Bone marrow (tissue), 2 donors: ENCODE data around the gene BUD13.

Experiments
- DNase-seq, 2 donors: peaks; one replicate each; lab custom pipeline; 2025; lab: John Stamatoyannopoulos, UW

Gene BUD13

DNA sequence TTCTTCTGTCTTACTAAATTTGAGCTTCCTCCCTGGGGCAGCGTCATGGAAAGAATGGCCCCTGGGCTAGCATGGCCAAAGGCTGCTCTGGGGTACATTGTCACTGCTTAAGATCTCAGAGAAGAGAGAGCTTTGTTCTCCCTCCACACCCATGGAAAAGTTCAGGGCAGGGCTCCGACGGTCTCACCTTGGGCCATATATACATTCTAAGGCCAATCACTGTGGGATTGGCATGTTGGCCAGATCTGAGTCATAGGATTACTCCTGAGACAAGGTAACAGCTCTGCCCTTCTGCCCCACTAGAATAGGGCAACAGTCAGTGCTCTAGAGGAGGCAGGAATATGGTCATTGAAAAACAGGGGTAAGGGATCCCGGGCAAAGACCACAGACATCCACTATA, 56.2 kb downstream of the BUD13 start:
- DNase-seq: no peak

GRCh38 chr11:116715383-116715782, 57.4 kb downstream of the BUD13 start:
- no peak for DNase-seq

GRCh38 chr11:116714902-116715301, 57.9 kb downstream of the BUD13 start:
- DNase-seq: no peak

DNA sequence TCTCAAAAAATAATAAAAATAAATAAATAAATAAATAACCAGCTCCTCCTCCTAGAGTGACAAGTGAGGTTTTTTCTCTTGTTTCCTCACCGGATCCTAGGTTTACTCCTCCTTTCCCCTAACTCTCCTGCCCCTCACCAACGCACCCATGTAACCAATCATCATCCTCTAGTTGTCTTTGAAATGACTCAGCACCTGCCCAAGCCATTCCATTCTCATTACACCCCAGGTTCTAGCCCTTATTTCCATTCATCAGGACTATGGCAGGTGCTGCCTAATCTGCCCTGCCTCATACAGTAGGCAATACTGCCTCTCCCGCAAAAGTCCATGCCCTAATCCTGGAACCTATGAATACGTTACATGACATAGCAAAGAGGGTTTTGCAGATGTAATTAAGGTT, 60.4 kb downstream of the BUD13 start:
- DNase-seq: no peak

GRCh38 chr11:116710762-116711161, 62.0 kb downstream of the BUD13 start:
- no peak for DNase-seq

DNA sequence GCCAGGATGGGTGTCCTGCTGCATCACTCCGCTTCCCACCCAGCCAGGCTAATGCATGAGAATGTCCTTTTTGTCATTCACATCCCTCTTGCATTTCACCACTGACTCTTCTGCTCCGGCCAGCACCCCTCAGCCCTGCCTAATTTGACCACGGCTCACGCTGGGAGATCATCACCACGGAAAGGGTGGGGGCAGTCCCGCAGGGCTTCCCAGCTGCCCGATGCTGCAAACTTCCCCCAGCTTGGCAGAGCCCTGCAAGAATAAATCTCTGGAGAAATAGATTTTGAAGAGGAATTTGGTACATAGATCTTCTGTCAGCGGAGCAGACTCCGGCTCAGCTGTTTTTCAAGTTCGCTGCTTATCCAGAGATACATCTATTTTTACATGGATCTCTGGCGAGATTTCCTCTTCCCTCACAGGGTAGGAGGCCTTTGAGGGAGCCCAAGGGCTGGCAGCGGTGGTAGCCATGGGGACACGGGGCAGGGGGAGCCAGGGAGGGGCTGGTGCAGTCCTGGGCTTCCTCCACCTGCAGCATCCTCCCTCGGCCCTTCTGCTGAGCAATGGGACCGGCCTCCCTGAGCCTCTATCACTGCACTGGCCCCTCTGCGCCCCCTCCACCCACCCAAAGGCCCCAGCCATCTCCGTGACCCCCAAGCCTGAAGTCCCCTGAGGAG, 62.6 kb downstream of the BUD13 start:
- no peak for DNase-seq

DNA sequence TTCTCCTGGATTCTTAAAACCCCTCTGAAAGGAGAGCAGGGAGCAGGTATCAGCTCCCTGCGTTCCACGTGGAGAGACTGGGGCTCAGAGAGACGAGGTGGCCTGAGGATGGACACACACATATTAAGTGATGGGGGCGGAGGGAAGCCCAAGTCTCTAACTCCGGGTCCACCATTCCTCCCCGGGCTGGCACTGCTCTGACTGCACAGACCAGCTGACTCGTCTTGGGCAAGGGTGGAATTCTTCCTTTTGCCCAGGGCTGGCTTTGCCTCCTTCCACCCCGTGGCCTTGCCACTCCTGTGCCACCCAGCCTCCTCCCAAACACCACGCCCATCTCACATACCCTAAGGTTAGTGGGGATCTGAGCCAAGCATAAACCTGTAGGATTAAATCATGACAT, 65.0 kb downstream of the BUD13 start:
- DNase-seq: no peak

GRCh38 chr11:116707161-116707629, 65.6 kb downstream of the BUD13 start:
- DNase-seq: no peak

DNA sequence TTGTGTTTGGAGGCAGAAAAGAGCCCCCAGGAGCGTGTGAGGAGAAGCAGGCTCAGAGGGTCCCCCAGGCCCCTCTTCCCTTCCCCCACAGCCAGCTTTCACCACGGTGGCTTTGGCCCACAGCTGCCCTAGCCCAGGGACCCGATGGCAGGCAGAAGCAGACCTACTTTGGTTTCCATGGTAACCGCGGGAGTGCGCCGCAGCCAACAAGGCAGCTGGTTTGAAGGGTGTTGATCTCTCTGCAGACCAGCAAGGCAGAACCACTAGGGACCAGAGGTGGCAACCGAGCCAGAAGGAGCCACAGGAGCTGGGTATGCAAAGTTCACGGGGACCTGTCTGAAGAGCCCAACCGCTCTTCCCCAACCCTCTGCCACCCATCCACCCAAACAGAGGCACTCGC, 69.4 kb downstream of the BUD13 start:
- DNase-seq: no peak

DNA sequence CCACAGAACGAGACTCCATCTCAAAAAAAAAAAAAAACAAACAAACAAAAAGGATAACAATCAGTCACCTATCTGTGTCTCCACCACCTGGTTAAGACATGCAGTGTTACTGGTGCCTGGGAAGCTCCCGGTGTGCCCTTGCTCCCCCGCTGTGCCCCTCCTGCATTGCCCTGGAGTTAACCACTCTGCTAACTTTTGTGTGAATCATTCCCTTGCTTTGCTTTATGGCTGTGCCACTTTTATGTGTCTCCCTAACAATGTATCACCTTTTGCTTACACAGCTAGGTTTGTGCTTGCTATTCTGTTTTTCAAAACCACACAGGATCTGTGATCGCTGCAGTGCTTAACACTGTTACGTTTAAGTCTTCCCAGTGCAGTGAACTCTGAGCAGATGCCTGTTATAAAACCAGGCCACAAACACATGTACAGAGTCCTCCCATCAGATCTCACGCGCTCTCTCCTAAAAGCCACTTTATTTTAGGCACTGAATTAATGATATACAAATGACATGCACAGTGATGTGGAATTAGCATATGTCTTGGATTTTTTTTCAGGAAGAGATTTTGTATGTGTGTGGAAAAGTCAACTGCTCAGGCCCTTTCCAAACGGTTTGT, 69.9 kb downstream of the BUD13 start:
- no peak for DNase-seq

DNA sequence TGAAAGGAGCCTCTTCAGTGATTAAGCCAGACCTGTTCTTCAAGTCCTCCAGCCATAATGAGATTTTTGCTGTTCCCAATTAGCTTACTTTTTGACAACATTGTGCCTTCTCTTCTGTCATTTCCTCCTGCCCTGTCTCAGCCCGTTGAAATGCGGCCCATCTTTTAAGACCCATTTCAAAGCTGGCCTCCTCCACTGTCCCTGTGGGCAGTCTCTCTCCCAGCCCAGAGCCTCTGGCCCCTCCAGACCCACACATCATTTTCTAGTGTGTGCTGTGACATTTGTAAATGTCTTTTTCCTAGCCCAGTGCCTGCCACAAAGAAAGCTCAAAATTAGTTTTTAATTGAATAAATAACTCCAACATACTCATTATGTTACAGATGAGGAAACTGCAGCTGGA, 70.9 kb downstream of the BUD13 start:
- no peak for DNase-seq

GRCh38 chr11:116701297-116701801, 71.4 kb downstream of the BUD13 start:
- DNase-seq: no peak

GRCh38 chr11:116700586-116701220, 72.1 kb downstream of the BUD13 start:
- DNase-seq: no peak
